Pons (tissue), 1 donor: ENCODE measurements around the gene WFDC5.
"Not testable (repeated sequence)": the region's sequence is repeated elsewhere in the genome, so short reads cannot be mapped to it uniquely, and the experiment has no call there.

ENCODE experiments used
- DNase-seq: peaks from one replicate; pipeline ENCODE4 v3.0.0-alpha.2; 2016; ENCODE audit warnings: low spot score

Gene WFDC5

DNA sequence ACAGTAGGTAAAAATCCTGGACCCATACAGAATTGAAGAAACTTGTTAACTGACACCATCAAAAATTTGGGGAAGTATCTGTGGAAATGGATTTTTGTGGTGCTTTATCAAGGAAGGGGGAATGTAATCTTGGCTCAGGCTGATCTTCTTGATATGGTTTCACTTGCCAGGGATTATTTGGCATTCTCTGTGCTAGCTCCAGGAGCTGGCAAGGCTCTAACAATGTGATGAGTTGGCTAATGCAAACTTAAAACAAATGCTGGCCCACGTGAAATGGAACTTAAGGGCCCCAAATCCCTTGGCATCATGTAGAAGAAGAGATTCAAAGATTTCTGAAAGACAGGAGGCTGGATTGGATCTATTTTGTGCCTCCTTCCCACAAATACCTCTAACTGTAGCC, 27.2 kb downstream of the WFDC5 start:
- DNase-seq = no peak

DNA sequence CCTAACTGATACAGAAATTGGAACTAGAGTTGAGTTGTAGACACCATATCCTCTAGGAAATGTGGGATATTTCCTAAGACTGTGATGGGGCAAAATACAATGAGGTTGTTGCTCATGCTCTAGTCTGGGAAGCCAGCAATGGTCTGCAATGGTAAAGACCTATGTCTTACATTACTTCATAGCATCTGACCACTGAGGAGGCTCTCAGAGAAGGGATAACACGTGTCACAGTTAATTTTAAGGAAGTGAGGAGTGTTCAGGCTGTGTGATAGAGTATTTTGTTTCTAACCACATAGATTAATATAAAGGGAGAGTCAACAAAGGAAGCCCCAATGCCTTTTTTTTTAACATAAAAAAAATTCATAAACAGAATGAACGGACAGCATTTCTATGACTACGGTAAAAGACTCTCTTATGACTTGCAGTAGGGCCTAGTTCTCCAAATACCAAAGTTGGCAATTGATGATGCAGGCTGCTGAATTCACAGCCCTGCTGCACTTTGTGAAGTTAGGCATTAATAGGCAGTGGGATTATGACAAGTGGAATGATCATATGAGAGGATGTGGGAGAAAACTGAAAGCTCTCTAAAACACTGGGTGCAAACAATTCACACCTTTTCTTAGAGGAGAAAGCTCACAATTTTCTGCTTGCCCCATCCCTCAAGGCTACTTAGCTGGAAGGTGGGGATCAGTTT, 27.7 kb downstream of the WFDC5 start:
- no peak for DNase-seq

DNA sequence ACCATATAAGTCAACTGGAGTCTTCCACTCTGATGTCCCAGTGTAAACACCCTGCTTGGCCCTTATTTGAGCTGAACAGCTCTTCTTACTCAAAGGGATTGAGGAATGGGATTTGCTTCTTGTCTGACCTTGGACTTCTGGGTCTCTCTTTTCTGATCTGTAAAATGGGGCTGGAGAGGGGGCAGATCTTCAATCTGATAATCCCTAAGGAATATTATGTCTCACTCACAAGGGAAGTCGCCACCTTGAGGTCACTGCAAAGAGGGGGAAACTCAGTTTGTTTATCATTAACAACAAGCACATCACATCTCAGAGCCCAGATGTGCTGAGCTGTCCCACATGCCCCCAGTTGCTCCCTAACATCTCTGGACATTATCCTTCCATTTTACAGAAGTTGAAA, 29.1 kb downstream of the WFDC5 start:
- DNase-seq = no peak

DNA sequence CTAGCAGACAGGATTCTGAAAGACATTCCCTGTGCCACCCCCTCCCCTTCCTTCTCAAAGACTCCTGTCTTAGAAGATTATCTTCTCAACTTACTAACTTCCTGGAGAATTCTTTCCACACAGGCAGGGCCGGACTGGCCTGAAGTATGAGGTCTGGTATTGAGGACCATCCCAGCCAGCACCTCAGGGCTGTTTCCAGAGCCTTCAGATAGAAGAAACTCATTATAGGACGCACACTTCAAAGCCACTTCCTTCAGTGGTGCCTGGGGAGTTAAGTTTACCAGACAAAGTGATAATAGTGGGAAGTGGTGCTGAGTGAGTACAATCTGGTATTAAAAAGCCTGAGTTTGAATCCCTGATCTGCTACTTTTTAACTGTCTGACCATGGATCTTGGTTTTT, 29.7 kb downstream of the WFDC5 start:
- DNase-seq = no peak

GRCh38 chr20:45083127-45083526, 31.8 kb downstream of the WFDC5 start:
- no peak for DNase-seq

- no peak for DNase-seq
These were observed 32.5 kb downstream of the WFDC5 start for GRCh38 chr20:45082468-45082867.

- DNase-seq = no peak
These were observed 33.9 kb downstream of the WFDC5 start for GRCh38 chr20:45080867-45081624.

DNA sequence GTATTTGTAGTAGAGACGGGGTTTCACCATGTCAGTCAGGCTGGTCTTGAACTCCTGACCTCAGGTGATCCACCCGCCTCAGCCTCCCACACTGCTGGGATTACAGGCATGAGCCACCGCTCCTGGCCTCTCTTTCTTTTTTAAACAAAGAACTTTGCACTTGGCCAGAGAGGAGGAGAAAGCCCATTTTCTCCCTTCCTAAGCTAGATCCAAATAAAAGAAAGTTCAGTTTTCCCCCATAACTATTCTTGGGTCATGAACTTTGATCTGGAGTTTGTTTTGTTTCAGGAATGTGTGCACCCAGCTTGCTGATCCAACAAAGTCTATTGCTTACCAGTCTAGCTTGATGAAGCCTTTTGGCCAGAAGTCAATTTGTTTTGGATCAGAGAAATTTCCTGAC, 37.4 kb downstream of the WFDC5 start:
- no peak for DNase-seq

DNA sequence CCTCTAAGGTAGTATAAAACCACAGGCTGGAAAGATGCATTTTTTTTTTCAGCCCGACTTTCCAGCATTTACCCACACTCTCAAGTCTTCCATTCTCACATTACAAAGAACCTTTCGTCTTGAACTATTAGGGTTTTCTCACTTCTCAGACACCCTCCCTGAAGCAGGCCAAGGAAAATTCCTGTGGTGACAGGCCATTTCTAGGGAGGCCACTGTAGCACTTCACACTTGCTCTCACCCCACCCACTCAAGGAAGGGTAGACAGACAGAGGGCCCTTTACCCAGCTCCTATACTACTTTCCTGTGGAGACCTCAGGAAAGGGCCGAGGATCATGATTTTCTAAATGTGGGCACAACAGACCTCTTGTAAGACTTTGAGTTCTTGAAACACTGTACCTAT, 41.8 kb downstream of the WFDC5 start:
- no peak for DNase-seq

GRCh38 chr20:45072066-45072465, 42.9 kb downstream of the WFDC5 start:
- DNase-seq = no peak

DNA sequence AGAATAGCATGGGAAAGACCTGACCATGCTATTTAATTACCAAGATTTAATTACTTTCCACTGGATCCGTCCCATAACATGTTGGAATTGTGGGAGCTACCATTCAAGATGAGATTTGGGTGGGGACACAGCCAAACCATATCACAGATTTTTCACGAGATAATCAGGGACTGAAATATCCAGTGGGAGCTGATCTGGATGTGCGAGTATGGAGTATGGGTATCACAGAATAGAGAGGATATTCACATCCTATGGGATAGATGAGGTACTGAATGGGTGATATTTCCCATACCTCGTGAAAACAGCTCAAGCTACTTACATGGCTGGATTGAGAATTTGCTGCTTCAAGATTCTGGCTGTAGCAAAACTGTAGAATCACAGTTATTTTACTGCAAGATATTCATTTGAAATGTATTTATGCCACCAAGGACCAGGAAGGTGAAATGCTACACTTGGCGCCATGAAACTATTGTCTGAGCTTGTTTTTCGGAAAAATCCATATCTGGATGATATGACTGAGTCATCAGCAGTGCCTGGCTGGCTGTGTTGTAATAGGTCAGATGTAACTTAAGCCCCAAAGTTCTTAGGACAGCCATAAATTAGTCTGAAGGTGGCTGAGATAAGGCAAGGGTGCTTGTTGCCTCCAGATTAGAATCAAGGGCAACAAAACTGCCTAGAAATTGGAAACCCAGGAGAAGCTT, 43.9 kb downstream of the WFDC5 start:
- no peak for DNase-seq

GRCh38 chr20:45069261-45069660, 45.7 kb downstream of the WFDC5 start:
- DNase-seq = no peak

DNA sequence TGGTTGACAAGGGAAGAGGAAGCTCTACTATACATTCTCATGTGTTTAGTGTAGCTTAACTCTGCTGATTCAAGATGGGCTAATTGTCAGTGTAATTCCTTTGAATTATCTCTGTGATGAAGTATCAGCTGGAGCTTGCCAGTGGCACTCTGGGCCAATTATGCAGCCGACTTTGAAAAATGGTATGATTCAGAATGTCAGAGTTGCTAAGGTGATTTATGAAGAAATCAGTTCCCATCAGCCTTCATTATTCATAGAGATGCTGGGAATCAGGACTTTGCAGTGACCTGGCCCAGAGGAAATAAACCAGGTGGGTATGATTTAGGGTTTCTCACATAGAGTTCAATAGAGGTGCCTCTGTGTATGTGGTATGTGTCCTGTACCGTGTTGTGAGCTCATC, 47.4 kb downstream of the WFDC5 start:
- no peak for DNase-seq

- DNase-seq = no peak
These were observed 47.9 kb downstream of the WFDC5 start for GRCh38 chr20:45067087-45067486.

DNA sequence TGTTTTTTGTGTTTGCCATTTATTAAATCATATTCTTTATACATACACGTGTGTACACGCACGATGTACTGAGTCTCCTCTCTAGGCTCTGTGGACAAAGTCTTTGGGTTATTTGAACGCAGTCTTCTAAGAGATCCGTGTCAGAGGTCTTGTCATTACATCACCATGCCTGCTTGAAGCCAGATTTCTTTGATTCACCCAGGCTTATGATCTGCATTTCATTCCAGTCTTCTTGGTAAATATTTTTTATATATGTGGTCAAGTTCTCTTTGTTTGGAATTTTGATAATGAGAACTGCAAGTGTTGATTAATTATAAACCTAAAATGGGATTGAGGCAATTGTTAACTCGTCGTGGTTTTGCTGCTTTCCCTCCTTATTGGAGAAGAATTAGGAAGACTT, 48.6 kb downstream of the WFDC5 start:
- no peak for DNase-seq

DNA sequence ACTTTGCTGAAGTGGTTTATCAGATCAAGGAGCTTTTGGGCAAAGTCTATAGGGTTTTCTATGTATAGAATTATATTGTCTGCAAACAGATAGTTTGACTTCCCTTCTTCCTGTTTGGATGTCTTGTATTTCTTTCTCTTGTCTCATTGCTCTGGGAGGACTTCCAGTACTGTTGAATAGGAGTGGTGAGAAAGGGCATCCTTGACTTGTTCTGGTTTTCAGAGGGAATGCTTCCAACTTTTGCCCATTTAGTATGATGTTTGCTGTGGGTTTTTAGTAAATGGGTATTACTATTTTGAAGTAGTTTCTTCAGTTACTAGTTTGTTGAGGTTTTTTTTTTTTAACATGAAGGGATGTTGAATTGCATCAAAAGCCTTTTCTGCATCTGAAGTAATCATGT, 50.2 kb downstream of the WFDC5 start:
- DNase-seq = peak; percentile 38

GRCh38 chr20:45063107-45063506, 51.9 kb downstream of the WFDC5 start:
- not testable (repeated sequence) for DNase-seq

DNA sequence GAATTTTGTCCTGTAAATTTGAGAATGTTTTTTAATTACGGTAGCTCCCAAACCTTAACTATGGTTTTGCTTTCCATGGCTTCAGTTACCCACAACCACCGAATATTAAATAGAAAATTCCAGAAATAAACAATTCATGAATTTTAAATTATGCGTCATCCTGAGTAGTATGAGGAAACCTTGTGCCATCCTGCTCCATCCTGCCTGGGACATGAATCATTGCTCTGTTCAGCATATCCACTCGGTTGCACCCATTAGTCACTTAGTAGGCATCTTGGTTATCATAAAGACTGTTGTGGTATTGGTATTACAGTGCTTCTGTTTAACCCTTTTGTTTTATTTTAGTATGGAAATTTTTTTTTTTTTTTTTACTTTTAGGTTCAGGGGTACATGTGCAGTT, 53.7 kb downstream of the WFDC5 start:
- DNase-seq = peak; percentile 43

DNA sequence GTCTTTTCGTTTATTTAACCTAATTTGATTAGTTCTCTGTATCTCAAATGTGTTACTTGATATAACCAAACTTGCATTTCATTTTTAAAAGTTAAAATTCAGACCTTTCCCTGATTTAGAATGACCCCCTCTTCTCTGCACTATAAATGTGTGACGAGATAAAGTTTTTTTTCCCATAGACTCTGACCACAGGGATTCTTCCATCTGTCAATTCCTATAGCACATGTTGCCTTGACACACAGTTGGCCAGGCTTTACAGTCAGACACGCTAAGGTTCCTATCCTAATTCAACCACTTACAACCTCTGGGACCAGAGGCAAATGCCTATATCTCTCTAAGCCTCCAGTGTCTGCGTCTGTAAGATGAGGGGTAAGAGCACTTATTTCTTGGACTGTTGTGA, 54.7 kb downstream of the WFDC5 start:
- peak; percentile 34 for DNase-seq
